Brain microvascular endothelial cell (primary cell): ENCODE results near the gene ITGAX.

Experiments
- DNase-seq: peaks from one replicate; pipeline ENCODE4 v3.0.0-alpha.2; 2020
- H3K27ac ChIP-seq: fragments of 250-450 bp; sonication (Bioruptor Pico); 2 replicates; pipeline ENCODE4 v1.5.1; 2020; ENCODE audit warnings: mild to moderate bottlenecking, moderate library complexity
- H3K27me3 ChIP-seq: fragments of 250-450 bp; sonication (Bioruptor Pico); replicated peaks from 2 replicates; pipeline ENCODE4 v1.5.1; 2020; ENCODE audit warnings: mild to moderate bottlenecking
- H3K36me3 ChIP-seq: fragments of 250-450 bp; sonication (Bioruptor Pico); replicated peaks from 2 replicates; pipeline ENCODE4 v1.5.1; 2020; ENCODE audit warnings: mild to moderate bottlenecking
- H3K4me3 ChIP-seq: 2 replicates; pipeline ENCODE4 v1.5.1; 2011; ENCODE audit warnings: low read depth, mild to moderate bottlenecking, control low read depth, low read length, moderate library complexity
- in situ Hi-C: cut with HindIII; loops from 2 replicates; pipeline ENCODE4 v1.10.0; 2017; ENCODE audit warnings: low sequenced_read_pairs, low pct_ligation_motif_present
- TF ChIP-seq, protein P1 (sequence below): IDR thresholded peaks from 2 replicates; pipeline ENCODE4 v1.5.1; 2011; ENCODE audit warnings: low read depth, mild to moderate bottlenecking, moderate library complexity, low read length, control low read depth, inconsistent platforms; ENCODE audit errors: missing control alignments

ITGAX gene

DNA sequence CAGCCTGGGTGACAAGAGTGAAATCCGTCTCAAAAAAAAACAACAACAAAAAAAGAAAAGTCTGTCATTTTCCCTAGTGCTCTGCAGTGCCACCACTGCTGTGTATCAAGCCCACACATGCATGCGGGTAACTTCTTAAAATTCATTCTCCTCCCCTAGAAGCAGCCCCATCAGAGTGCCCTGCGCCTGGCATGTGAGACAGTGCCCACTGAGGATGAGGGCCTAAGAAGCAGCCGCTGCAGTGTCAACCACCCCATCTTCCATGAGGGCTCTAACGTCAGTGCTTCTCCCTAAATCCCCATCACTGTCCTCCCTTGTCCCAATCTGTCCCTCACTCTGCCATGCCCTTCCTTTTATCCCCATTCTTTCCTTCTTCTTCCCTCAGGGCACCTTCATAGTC, 62.9 kb downstream of the ITGAX start:
- TF ChIP-seq, protein P1, sequence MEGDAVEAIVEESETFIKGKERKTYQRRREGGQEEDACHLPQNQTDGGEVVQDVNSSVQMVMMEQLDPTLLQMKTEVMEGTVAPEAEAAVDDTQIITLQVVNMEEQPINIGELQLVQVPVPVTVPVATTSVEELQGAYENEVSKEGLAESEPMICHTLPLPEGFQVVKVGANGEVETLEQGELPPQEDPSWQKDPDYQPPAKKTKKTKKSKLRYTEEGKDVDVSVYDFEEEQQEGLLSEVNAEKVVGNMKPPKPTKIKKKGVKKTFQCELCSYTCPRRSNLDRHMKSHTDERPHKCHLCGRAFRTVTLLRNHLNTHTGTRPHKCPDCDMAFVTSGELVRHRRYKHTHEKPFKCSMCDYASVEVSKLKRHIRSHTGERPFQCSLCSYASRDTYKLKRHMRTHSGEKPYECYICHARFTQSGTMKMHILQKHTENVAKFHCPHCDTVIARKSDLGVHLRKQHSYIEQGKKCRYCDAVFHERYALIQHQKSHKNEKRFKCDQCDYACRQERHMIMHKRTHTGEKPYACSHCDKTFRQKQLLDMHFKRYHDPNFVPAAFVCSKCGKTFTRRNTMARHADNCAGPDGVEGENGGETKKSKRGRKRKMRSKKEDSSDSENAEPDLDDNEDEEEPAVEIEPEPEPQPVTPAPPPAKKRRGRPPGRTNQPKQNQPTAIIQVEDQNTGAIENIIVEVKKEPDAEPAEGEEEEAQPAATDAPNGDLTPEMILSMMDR = no peak
- Histone ChIP-seq H3K36me3 (no peaks in the 10 kb centered on the region), H3K27me3 (no peaks in the 10 kb centered on the region), H3K27ac (no peak overlapping the region), H3K4me3 (no peak overlapping the region)
- in situ Hi-C loops = no loop called here
- DNase-seq = no peak

- in situ Hi-C loops = no loop called here
- DNase-seq = no peak
- Histone ChIP-seq H3K36me3 (no peaks in the 10 kb centered on the region), H3K27ac (no peak overlapping the region), H3K27me3 (no peaks in the 10 kb centered on the region), H3K4me3 (no peak overlapping the region)
- TF ChIP-seq, protein P1 = no peak
These were observed 65.1 kb downstream of the ITGAX start for GRCh38 chr16:31420037-31420436.

DNA sequence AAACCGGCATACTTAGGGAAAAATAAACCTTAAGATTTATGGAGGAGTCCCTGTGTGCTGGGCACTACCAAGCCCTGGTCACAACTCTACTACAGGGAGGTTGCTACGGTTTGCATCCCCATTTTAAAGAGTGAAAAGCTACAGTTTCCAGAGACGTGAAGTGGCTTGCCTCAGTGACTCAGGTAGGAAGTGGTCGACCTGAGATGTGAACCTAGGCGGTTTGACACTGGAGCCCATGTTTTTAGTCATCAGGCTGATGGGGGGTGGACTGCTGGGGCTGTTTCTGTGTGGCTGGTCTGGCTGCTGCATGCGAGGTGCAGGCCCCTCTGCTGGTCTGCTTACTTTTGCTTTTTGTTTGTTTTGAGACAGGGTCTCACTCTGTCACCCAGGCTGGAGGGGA, 66.6 kb downstream of the ITGAX start:
- in situ Hi-C loops = no loop called here
- H3K27me3 ChIP-seq = no peaks in the 10 kb centered on the region
- TF ChIP-seq, protein P1 = no peak
- no peak overlapping the region for H3K4me3 ChIP-seq
- no peak overlapping the region for H3K27ac ChIP-seq
- H3K36me3 ChIP-seq = no peaks in the 10 kb centered on the region
- DNase-seq = no peak

GRCh38 chr16:31423241-31423640, 68.3 kb downstream of the ITGAX start:
- in situ Hi-C loops = no loop called here

GRCh38 chr16:31423801-31424200, 68.8 kb downstream of the ITGAX start:
- no peak for DNase-seq
- TF ChIP-seq, protein P1 = no peak
- H3K27ac ChIP-seq = no peak overlapping the region
- in situ Hi-C loops = no loop called here
- H3K4me3 ChIP-seq = no peak overlapping the region
- H3K27me3 ChIP-seq = peaks cover 2% of the 10 kb centered on the region
- no peaks in the 10 kb centered on the region for H3K36me3 ChIP-seq

More at GRCh38 chr16:31423241-31423640, 68.3 kb downstream of the ITGAX start:
- H3K27ac ChIP-seq = no peak overlapping the region
- H3K36me3 ChIP-seq = no peaks in the 10 kb centered on the region
- no peak for DNase-seq
- TF ChIP-seq, protein P1 = no peak
- H3K4me3 ChIP-seq = no peak overlapping the region
- peaks cover 2% of the 10 kb centered on the region for H3K27me3 ChIP-seq
